Cardiac muscle cell (in vitro differentiated cells and primary cell): ENCODE measurements around the gene EAF1. TPM values are rescaled to one million over a fixed set of nuclear protein-coding genes. Genes with fewer than 3 reads are reported as not detected.

ENCODE experiments used
- DNase-seq, 2 donors: peaks; one replicate each; pipeline versions ENCODE4 v3.0.0 to v3.0.0-alpha.2; 2010 to 2017; ENCODE audit warnings: low read depth in 1 of 2, low spot score in 1 of 2
- H3K27ac ChIP-seq: fragments of 200-600 bp; sonication (generic); 2 replicates; pipeline ENCODE4 v1.5.1; 2016
- H3K27me3 ChIP-seq: fragments of 200-600 bp; sonication (generic); 2 replicates; pipeline ENCODE4 v1.6.0; 2016; ENCODE audit warnings: control low read depth
- H3K36me3 ChIP-seq: fragments of 200-600 bp; sonication (generic); 2 replicates; pipeline ENCODE4 v1.5.1; 2016; ENCODE audit warnings: control low read depth
- H3K4me1 ChIP-seq: fragments of 200-600 bp; sonication (generic); 2 replicates; pipeline ENCODE4 v1.8.1; 2017; ENCODE audit warnings: low read depth, mild to moderate bottlenecking, mixed run types
- H3K4me3 ChIP-seq: fragments of 200-600 bp; sonication (generic); 2 replicates; pipeline ENCODE4 v1.5.1; 2016; ENCODE audit warnings: mild to moderate bottlenecking
- H3K9me3 ChIP-seq: fragments of 200-600 bp; sonication (generic); 2 replicates; pipeline ENCODE4 v1.5.1; 2017; ENCODE audit warnings: low read depth, mild to moderate bottlenecking, control low read depth
- polyA plus RNA-seq: library from polyadenylated mRNA; unstranded; fragments of >200 nt; fragmentation: Nextera tagmentation; extraction: Ambion mirVana; gene quantifications from 2 replicates; pipeline ENCODE4 v1.2.1, GENCODE V29; 2016
- total RNA-seq: library from RNA; depleted of rRNA; stranded (reverse); fragments of >200 nt; gene quantifications from 2 replicates; pipeline ENCODE4 v1.2.3, GENCODE V29; 2016
- TF ChIP-seq, protein P1 (sequence below): IDR thresholded peaks from 2 replicates; pipeline ENCODE4 v1.5.1; 2012; ENCODE audit warnings: low read depth, mild to moderate bottlenecking, low read length

Gene EAF1
- total and polyA plus RNA-seq, 2 experiments from 2014 or later: 8.7 to 13.2 TPM

DNA sequence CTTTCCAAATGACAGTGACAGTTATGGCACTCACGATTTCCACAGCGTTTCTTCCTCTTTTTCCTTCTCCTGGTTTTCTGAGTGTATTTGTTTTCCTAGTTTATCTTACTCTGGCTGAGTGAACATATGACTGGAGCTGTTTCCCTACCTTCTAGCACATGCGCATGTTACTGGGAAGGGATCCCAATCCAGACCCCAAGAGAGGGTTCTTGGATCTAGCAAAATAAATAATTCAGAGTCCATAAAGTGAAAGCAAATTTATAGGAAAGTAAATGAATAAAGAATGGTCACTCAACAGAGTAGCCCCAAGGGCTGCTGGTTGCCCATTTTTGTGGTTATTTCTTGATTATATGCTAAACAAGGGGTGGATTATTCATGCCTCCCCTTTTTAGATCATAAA, 23.9 kb upstream of the EAF1 start:
- no peak for DNase-seq
- H3K27ac ChIP-seq: no peak overlapping the region
- TF ChIP-seq, protein P1, sequence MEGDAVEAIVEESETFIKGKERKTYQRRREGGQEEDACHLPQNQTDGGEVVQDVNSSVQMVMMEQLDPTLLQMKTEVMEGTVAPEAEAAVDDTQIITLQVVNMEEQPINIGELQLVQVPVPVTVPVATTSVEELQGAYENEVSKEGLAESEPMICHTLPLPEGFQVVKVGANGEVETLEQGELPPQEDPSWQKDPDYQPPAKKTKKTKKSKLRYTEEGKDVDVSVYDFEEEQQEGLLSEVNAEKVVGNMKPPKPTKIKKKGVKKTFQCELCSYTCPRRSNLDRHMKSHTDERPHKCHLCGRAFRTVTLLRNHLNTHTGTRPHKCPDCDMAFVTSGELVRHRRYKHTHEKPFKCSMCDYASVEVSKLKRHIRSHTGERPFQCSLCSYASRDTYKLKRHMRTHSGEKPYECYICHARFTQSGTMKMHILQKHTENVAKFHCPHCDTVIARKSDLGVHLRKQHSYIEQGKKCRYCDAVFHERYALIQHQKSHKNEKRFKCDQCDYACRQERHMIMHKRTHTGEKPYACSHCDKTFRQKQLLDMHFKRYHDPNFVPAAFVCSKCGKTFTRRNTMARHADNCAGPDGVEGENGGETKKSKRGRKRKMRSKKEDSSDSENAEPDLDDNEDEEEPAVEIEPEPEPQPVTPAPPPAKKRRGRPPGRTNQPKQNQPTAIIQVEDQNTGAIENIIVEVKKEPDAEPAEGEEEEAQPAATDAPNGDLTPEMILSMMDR: no peak

GRCh38 chr3:15403965-15404364, 23.4 kb upstream of the EAF1 start:
- H3K36me3 ChIP-seq: no peaks in the 10 kb centered on the region
- no peak overlapping the region for H3K4me3 ChIP-seq
- no peak overlapping the region for H3K27ac ChIP-seq
- TF ChIP-seq, protein P1: no peak
- H3K9me3 ChIP-seq: no peaks in the 10 kb centered on the region
- no peaks in the 10 kb centered on the region for H3K4me1 ChIP-seq
- no peaks in the 10 kb centered on the region for H3K27me3 ChIP-seq
- no peak for DNase-seq

More for the DNA sequence above, 23.9 kb upstream of the EAF1 start:
- Histone ChIP-seq H3K27me3 (no peaks in the 10 kb centered on the region), H3K4me3 (no peak overlapping the region), H3K4me1 (no peaks in the 10 kb centered on the region), H3K9me3 (no peaks in the 10 kb centered on the region), H3K36me3 (no peaks in the 10 kb centered on the region)

- H3K4me3 ChIP-seq: no peak overlapping the region
- TF ChIP-seq, protein P1: no peak
- H3K27me3 ChIP-seq: no peaks in the 10 kb centered on the region
- H3K27ac ChIP-seq: no peak overlapping the region
- no peaks in the 10 kb centered on the region for H3K4me1 ChIP-seq
- no peaks in the 10 kb centered on the region for H3K9me3 ChIP-seq
- no peaks in the 10 kb centered on the region for H3K36me3 ChIP-seq
- no peak for DNase-seq
Observed at GRCh38 chr3:15404767-15405166, 22.6 kb upstream of the EAF1 start.

- Histone ChIP-seq H3K27ac (no peak overlapping the region), H3K27me3 (no peaks in the 10 kb centered on the region), H3K4me1 (no peaks in the 10 kb centered on the region), H3K9me3 (no peaks in the 10 kb centered on the region), H3K4me3 (no peak overlapping the region), H3K36me3 (peaks cover 2% of the 10 kb centered on the region)
- TF ChIP-seq, protein P1: peak; percentile 63
- DNase-seq: peak; percentile 57 to 79
Observed at GRCh38 chr3:15405448-15406050, 21.8 kb upstream of the EAF1 start.

- Histone ChIP-seq H3K4me3 (no peak overlapping the region), H3K27me3 (no peaks in the 10 kb centered on the region), H3K9me3 (no peaks in the 10 kb centered on the region), H3K27ac (no peak overlapping the region), H3K36me3 (peaks cover 29% of the 10 kb centered on the region), H3K4me1 (no peaks in the 10 kb centered on the region)
- TF ChIP-seq, protein P1: no peak
- DNase-seq: peak in 1 of 2 donors; percentile 36
Observed at GRCh38 chr3:15409239-15409638, 18.2 kb upstream of the EAF1 start.
